ENCODE results near the gene GFY.

DNA sequence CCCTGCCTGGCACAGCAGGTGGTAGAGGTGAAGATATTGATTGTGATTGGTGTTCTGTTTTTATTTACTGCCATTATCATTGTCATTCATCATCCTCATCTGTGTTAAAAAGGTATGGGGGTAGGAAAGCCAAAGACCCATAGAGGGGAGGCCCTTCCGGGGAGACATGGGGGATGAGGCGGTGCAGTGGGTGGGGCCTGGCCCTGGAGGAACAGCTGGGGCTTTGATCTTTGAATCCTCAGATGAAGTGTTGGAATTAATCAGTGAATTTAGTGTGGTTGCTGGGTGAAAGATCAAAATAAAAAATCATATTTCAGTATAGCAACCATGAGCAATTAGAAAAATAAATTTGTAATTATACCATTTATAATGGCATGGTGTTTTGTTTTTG is 9.4 kb upstream of the GFY start:
- TF ChIP-seq, protein P1, sequence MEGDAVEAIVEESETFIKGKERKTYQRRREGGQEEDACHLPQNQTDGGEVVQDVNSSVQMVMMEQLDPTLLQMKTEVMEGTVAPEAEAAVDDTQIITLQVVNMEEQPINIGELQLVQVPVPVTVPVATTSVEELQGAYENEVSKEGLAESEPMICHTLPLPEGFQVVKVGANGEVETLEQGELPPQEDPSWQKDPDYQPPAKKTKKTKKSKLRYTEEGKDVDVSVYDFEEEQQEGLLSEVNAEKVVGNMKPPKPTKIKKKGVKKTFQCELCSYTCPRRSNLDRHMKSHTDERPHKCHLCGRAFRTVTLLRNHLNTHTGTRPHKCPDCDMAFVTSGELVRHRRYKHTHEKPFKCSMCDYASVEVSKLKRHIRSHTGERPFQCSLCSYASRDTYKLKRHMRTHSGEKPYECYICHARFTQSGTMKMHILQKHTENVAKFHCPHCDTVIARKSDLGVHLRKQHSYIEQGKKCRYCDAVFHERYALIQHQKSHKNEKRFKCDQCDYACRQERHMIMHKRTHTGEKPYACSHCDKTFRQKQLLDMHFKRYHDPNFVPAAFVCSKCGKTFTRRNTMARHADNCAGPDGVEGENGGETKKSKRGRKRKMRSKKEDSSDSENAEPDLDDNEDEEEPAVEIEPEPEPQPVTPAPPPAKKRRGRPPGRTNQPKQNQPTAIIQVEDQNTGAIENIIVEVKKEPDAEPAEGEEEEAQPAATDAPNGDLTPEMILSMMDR (IDR thresholded peaks at IDR 0.05 in 2 of 3, conservative IDR thresholded peaks at IDR 0.05 in 1 of 3; ENCODE audit: insufficient read depth in 2 of 3, low read depth in 1 of 3, low read length in 3 of 3), result no peak
- TF ChIP-seq, protein P2, sequence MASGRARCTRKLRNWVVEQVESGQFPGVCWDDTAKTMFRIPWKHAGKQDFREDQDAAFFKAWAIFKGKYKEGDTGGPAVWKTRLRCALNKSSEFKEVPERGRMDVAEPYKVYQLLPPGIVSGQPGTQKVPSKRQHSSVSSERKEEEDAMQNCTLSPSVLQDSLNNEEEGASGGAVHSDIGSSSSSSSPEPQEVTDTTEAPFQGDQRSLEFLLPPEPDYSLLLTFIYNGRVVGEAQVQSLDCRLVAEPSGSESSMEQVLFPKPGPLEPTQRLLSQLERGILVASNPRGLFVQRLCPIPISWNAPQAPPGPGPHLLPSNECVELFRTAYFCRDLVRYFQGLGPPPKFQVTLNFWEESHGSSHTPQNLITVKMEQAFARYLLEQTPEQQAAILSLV (tag; IDR thresholded peaks at IDR 0.05), result no peak
- TF ChIP-seq, protein P3, sequence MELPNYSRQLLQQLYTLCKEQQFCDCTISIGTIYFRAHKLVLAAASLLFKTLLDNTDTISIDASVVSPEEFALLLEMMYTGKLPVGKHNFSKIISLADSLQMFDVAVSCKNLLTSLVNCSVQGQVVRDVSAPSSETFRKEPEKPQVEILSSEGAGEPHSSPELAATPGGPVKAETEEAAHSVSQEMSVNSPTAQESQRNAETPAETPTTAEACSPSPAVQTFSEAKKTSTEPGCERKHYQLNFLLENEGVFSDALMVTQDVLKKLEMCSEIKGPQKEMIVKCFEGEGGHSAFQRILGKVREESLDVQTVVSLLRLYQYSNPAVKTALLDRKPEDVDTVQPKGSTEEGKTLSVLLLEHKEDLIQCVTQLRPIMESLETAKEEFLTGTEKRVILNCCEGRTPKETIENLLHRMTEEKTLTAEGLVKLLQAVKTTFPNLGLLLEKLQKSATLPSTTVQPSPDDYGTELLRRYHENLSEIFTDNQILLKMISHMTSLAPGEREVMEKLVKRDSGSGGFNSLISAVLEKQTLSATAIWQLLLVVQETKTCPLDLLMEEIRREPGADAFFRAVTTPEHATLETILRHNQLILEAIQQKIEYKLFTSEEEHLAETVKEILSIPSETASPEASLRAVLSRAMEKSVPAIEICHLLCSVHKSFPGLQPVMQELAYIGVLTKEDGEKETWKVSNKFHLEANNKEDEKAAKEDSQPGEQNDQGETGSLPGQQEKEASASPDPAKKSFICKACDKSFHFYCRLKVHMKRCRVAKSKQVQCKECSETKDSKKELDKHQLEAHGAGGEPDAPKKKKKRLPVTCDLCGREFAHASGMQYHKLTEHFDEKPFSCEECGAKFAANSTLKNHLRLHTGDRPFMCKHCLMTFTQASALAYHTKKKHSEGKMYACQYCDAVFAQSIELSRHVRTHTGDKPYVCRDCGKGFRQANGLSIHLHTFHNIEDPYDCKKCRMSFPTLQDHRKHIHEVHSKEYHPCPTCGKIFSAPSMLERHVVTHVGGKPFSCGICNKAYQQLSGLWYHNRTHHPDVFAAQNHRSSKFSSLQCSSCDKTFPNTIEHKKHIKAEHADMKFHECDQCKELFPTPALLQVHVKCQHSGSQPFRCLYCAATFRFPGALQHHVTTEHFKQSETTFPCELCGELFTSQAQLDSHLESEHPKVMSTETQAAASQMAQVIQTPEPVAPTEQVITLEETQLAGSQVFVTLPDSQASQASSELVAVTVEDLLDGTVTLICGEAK (IDR thresholded peaks at IDR 0.05), result no peak
- TF ChIP-seq, protein P3 (CRISPR knock-in tag; IDR thresholded peaks at IDR 0.05), result no peak
- TF ChIP-seq MTA3 (IDR thresholded peaks at IDR 0.05; ENCODE audit: borderline replicate concordance) (no peak), MAFF (IDR thresholded peaks at IDR 0.05; ENCODE audit: low read length) (no peak)
- TF ChIP-seq, protein P4, sequence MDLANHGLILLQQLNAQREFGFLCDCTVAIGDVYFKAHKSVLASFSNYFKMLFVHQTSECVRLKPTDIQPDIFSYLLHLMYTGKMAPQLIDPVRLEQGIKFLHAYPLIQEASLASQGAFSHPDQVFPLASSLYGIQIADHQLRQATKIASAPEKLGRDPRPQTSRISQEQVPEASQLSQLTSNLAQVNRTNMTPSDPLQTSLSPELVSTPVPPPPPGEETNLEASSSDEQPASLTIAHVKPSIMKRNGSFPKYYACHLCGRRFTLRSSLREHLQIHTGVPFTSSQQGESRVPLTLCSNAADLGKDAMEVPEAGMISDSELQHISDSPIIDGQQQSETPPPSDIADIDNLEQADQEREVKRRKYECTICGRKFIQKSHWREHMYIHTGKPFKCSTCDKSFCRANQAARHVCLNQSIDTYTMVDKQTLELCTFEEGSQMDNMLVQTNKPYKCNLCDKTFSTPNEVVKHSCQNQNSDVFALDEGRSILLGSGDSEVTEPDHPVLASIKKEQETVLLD (IDR thresholded peaks at IDR 0.05), result no peak
- TF ChIP-seq, protein P5, sequence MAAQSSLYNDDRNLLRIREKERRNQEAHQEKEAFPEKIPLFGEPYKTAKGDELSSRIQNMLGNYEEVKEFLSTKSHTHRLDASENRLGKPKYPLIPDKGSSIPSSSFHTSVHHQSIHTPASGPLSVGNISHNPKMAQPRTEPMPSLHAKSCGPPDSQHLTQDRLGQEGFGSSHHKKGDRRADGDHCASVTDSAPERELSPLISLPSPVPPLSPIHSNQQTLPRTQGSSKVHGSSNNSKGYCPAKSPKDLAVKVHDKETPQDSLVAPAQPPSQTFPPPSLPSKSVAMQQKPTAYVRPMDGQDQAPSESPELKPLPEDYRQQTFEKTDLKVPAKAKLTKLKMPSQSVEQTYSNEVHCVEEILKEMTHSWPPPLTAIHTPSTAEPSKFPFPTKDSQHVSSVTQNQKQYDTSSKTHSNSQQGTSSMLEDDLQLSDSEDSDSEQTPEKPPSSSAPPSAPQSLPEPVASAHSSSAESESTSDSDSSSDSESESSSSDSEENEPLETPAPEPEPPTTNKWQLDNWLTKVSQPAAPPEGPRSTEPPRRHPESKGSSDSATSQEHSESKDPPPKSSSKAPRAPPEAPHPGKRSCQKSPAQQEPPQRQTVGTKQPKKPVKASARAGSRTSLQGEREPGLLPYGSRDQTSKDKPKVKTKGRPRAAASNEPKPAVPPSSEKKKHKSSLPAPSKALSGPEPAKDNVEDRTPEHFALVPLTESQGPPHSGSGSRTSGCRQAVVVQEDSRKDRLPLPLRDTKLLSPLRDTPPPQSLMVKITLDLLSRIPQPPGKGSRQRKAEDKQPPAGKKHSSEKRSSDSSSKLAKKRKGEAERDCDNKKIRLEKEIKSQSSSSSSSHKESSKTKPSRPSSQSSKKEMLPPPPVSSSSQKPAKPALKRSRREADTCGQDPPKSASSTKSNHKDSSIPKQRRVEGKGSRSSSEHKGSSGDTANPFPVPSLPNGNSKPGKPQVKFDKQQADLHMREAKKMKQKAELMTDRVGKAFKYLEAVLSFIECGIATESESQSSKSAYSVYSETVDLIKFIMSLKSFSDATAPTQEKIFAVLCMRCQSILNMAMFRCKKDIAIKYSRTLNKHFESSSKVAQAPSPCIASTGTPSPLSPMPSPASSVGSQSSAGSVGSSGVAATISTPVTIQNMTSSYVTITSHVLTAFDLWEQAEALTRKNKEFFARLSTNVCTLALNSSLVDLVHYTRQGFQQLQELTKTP (IDR thresholded peaks at IDR 0.05; ENCODE audit: low read depth in 1 of 2, partially characterized antibody in 2 of 2), result no peak
- TF ChIP-seq, protein P6, sequence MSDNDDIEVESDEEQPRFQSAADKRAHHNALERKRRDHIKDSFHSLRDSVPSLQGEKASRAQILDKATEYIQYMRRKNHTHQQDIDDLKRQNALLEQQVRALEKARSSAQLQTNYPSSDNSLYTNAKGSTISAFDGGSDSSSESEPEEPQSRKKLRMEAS (CRISPR knock-in tag; IDR thresholded peaks at IDR 0.05), result no peak
